ENCODE results near the gene BMP4.
"Not testable (repeated sequence)": the region's sequence is repeated elsewhere in the genome, so short reads cannot be mapped to it uniquely, and the experiment has no call there.

Gene BMP4

DNA sequence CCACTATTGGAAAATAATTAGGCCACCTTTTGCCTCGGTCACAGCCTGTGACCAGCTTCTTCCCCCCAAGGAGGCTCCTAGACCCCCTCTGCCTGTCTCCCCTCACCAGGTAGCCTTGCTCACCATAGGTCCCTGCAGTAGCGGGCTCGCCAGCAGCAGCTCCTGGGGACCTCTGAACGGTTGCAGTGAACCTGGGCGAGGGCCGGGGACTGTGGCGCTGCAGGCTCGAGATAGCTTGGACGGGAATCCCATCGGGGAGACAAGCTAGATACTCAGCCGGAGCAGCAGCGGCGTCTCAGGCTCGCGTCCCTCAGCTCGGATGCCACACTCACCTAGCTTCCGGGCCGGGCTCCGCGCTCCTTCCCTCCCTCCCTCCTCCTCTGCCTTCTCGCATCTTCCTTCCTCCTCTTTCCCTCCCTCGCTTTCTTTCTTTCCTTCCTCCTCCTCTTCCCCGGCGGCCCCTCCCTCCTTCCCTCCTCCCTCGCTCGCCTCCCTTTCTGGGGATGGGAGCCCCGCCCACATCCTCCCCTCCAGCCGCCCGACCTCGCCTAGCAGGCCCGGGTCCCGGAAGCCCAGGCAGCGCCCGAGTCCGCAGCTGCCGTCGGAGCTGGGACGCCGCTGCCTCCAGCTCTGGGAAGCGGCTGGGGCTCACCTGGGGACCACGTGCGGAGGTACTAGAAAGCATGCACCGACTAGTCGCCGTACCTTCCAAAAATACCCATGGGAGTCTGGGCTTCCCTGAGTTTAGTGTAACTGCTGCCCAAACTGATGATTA lies at the start of gene BMP4:
BMP4 (minus strand) TSS at position 399 of the 775 bp plus-strand sequence. CDS start 4,603 bp downstream, outside the sequence.
- peak; percentile 33 for DNase-seq

DNA sequence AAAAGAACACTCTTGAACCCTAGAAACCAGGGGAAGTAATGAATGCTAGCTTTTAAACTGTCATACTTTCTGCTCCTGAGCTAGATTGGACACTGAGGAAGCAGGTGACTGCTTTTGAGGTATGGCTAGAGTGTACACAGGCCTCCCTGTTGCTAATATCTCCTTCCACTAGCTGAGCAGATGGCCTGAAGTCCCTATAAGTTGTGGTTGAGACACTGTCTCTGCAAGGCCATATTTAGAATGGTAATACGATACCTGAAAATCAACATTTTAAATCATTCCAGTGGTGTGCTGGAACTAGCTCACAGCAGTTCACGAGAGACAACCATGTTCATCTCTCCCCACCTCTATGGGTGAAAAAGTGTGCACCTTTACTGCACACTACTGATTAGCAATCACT lies 46.4 kb upstream of the BMP4 start:
- no peak for DNase-seq

DNA sequence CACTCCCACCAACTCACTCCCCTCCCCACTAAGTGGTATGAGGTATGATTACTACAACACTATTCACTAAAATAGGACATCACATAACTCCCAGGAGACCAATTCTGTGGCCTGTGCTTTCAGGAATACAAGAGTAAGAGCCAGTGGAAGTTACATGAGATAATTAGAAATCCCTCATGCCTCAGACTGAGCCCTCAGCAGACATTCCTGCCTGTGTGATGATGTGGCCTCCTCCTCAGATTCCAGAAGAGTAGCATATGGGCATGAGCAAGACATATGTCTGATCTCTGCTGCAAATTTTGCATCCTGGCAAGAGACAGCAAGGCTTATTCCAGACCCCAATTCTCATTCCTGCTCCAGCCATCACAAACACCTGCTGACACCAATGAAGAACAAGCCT lies 46.0 kb upstream of the BMP4 start:
- DNase-seq = no peak

DNA sequence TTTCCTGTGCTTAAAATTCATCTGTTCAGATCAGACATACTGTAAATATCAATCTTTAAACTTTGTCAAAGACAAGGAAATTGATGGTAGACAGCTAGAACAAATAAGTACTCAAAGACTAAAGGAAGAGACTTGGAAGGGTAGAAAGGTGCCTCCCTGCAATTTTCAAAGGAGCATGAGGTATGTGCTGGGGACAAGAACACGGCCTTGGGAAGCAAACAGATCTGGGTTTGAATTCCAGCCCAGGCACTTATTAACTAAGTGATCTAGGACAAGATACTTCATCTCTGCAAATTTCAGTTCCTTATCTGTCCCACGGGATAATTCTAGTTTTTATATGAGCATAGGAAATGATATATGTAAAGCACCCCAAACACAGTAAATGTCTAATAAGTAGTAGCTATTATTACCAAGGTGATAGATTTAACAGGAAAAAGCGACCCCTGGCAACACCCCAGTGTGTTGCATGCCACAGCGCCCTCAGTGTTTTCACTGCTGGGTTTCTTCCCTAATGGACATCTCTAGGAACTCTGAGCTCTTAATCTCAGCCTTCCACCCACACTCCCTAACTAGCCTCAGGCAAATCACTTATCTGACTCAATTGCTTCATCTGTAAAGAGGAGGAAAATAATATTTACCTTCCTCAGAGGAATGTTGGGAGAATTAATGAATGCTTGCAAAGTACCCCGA lies 44.7 kb upstream of the BMP4 start:
- DNase-seq = no peak

DNA sequence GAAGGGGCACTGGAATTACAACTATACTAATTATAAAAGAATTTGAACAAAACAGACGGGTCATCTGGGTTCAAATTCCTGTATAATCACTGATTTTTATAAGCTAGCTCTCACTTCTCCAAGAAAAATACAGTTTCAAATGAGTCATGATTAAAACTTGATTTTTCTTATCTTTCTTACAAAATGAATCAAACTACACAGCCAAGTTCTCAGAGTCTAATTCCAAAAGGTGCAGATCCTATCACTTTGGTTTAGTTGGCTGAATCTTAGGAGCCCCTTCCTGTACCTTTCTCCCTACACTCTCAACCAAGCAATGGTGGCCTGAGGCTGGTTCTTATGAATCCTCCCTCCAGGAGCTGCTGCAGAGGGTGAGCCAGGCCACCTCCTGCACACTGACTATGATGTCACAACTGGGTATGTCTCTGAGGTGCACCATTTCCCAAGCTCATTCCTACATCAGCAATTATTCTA lies 43.8 kb upstream of the BMP4 start:
- no peak for DNase-seq

DNA sequence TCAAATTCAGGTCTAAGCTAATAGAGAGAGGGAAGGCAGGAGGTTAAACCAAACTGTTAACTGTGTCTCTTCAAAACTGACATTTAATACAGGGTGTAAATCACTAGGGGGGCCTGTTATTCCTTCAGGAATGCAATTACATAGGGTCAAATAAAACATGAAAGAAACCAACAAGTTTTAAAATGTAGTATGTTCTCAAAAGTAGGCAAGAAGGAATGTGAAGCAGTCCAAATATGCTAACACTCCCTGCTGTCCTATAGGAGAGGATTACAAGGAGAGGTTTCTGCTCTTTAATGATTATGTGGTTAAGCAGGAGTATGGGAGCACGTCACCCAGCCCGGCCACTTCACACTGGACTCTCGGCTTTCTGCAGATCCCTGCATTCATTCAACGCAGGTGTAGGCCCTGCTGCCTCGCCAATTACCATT lies 42.5 kb upstream of the BMP4 start:
- DNase-seq = no peak

DNA sequence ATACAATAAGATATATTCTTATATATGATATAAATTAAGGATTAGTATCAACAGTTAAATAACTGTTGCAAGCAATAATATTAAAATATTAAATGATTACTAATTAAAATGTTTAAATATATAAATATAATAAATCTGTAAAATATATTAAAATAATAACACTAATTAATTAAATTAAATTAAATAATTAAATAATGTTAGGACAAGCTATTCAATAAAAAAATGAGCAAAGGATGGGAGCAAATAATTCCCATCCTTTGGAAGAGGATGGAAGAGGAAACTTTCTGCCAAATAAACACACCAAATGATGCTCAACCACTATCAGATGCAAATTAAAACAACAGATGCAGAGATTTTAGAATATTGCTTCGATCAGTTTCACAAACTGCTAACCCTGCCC lies 39.4 kb upstream of the BMP4 start:
- DNase-seq = no peak

DNA sequence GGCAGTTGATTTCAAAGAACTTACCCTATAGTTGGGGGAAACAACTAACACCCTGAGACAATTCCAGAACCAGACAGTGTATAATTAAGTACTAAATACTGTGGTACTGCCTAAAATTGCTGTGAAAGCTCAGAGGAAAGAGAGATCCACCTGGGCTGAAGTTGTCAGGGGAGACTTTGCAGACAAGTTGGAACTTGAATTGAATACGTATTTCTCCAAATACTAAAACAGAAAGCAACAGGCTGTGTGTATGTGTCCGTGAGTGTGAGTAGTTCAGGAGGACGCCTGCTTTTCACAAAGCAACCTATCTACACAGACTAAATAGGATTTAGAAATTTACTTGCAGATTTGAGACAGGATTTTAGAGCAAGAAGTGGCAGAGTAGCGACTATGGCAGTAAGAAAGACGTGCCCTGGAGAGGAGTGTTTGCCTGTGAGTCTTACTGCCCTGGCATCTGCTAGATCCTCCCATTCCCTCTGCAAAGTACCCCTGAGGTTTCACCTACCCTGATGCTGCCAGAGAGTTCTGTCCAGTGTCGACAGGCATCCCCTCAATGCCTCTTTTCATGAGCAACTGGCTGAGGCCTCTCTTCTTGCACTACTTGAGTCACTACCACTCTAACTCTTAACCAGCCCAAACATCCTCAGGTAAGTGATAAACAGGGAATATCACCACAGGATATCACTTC lies 37.4 kb upstream of the BMP4 start:
- no peak for DNase-seq

DNA sequence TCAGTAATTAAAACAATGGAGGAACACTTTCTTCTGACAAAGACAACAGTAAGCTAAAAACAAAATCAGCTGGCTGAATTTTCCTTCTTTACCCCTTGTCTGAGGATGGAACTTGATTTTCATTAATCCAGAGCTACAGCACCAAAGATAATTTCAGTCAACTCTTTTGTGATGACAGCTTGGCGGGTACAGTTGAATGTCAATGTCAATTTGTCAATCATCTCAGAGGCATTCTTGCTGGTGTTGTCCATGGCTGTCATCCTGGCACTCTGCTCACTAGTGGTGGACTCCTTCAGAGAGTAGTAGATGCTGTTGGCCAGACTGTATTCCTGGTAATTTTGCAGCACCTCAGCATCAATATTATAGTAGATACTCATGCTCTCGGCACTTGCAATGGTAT lies 34.4 kb upstream of the BMP4 start:
- DNase-seq = no peak

DNA sequence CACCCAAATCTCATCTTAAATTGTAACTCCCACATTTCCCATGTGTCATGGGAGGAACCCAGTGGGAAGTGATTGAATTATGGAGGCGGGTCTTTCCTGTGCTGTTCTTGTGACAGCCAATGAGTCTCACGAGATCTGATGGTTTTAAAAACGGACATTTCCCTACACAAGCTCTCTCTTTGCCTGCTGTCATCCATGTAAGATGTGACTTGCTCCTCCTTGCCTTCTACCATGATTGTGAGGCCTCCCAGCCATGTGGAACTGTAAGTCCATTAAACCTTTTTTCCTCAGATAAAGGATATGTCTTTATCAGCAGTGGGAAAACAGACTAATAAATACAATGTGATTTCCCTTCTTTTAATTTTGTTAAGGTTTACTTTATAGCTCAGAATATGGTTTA lies 30.1 kb upstream of the BMP4 start:
- DNase-seq = not testable (repeated sequence)

DNA sequence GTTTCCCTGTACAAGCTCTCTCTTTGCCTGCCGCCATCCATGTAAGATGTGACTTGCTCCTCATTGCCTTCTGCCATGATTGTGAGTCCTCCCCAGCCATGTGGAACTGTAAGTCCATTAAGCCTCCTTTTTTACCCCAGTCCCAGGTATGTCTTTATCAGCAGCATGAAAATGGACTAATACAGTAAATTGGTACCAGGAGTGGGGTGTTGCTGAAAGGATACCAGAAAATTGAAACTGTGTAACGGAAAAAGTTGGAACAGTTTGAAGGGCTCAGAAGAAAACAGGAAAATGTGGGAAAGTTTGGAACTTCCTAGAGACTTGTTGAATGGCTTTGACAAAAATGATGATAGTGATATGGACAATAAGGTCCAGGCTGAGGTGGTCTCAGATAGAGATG lies 28.3 kb upstream of the BMP4 start:
- not testable (repeated sequence) for DNase-seq

DNA sequence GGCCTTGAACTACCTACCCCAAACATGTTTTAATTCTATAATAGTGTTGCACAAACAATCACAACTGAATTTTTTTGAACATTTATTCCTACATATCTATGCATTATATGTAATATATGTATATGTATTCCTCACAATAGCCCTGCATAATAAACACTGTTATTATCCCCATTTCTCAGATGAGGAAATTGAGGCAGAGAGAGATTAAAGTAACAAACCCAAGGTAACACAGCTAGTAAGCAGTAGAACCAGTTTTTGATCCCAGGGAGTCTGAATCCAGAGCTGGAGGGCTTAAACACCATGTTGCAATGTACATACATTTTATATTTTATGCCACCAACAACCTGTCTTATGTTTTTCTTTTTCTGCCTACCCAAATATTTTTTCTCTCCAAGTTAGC lies 26.5 kb upstream of the BMP4 start:
- DNase-seq = no peak

DNA sequence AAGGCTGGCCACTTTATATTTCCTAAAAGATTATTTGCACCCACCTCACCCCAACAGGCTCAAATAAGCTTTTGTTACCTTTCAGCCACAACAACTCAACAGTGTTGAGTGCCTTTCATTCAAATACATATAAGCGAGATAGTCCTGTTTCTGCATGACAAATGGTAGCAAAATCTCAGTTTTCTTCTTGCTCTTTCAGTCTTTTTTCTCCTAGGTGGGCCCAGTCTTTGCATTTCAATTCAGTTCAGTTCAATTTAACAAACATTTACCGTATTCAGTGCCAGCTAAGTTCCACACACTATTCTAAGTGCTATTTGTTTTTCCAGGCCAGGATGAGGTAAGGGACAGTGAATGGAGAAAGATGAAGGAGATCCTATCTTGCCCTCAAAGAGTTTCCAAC lies 25.9 kb upstream of the BMP4 start:
- no peak for DNase-seq

DNA sequence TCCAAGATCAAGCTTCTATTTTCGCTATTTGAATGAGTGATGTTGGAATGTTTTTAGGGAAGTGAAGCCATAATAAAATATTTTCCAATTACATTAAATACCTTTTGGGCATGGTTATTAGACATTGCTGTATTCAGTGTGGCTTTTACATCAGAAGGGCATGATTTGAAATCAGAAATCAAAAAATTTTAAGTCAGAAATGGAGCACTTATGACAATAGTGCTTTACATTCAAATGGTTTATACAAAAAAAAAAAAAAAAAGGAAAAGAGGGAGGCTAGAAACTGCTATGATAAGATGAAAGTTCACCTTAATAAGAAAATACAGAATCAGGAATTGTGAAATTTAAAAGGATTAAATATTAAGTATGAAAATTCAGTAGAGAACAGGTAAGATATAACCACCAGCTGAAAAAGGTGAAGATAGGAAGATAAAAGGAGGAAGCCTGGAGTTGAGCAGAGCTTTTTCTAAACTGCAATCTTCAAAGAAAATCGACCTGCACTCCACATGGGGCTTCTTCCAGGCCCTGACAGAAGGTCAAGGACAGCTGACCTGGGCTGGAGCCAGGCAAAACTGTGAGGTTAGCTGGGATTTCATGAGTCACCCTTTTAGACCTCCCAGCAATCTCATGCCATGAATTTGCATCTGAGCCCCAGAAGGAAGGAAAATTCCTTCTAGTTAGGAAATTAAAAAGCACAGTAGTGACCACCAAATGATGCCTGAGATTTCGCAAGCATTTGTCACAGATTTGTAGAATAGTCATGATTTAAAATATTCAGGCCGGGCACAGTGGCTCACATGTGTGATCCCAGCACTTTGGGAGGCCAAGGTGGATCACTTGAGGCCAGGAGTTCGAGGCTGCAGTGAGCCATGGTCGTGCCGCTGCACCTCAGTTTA lies 23.4 kb upstream of the BMP4 start:
- DNase-seq = no peak

DNA sequence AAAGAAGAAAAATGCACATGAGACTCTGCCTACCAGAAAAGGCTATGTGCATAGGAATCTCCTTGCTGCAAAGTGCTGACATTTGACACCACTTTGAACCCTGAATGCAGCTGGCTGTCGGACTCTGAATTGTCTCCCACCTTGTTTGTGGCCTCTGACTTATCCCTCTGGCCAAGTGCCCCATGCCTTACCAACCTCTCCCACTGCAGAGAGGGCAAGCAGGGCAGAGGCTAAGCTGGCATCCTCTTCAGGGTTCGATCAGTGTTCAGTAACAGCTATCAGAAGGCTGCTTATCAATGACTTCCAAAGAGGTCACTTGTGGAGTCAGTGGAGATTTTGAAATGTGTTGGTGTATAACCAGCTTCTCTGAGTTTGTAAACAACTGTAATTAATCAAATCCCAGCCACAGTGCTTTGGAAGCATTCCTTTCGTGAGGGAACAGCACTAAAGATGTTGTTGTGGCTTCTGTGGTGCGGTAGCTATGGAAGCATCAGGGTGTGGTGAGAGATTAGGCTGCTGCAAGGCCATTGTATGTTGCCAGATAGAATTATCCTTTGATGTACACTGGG lies 22.6 kb upstream of the BMP4 start:
- DNase-seq = no peak

DNA sequence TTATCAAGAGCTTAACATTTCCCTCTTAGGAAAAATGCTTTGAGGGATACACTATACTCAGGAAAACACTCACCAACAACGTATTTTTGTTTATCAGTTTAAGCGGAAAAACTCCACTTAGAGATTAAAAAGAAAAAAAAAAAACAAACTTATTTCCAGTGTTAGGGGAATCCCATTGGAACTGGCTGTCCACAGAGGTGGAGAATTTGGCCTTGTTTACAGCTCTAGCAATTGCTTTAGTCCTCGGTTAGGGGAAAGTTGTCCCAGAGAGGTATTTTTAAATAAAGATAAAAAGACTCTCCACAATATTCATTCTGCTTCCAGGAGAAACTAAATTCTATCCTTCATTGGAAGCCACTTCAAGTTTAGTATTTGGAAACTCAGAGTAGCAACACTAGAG lies 21.6 kb upstream of the BMP4 start:
- no peak for DNase-seq

DNA sequence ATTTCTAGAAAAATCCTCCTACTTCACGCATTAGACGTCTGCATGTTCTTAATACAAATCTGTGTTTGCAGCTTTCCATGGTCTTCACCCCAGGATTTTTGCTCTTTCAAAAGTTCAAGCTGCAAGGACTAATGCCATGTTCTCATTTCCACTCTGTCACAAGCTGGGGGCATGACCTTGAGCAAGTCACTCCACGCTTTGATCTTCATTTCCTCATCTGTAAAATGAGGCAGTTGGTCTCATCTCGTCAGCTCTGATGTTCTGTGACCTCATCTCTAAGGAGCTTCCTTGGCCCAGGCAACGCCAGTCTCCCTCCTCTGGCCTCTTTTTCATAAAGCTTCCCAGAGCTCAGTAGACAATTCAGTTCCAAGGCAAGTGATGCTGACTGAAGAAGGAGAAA lies 18.8 kb upstream of the BMP4 start:
- DNase-seq = no peak

DNA sequence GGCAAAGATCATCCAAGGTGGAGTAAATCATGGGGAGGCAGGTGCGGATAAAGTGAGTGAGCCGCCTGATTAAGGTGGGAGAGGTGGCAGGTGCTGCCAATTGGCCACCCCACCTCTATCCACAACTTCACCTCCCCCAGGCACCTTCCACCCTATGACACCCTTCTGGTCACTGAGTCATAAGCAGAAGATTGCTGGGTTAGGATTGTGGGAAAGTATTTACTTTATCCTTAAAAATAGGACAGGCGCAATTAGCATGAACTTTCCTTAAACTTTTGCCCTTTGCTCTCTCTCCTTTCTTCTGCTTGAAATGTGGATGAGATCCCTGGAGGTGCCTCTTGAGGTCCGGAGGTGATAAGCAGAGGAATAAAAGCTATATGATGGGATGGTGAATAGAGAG lies 14.9 kb upstream of the BMP4 start:
- no peak for DNase-seq

DNA sequence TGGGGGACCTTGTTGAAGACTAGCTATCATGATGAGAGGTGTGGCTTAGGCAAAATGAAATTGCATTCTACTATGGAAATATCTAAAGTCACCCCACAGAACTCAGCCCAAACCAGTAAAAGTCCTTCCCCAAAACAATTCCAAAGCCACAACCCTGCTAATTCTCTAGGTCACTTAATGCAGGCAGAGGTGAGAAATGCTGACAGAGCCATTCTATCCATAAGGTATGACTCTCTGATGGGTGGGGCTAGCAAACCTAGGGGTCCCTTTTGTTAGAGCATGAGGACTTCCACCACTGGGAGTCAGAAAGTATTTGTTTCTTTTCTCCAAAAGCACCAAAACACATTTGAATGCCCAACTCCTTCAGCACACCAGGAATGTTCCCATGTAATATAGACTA lies 12.7 kb upstream of the BMP4 start:
- no peak for DNase-seq

DNA sequence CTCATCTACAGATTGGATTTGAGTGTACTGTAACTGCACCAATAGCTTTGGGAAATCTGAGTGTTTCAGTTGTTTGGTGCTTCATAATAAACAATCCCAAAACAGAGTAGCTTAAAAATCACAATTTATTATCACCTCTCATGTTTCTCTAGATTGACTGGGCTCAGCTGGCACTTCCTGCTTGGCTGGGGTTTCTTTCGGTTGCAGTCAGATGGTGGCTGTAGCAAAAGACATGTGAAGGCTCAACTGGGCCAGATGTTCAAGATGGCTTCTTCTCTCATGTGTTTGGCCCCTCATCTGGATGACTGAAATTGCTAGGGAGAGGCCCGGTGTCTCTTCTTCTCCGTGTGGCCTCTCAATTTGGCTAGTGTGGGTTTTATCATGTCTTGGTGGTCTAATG lies 12.1 kb upstream of the BMP4 start:
- no peak for DNase-seq

DNA sequence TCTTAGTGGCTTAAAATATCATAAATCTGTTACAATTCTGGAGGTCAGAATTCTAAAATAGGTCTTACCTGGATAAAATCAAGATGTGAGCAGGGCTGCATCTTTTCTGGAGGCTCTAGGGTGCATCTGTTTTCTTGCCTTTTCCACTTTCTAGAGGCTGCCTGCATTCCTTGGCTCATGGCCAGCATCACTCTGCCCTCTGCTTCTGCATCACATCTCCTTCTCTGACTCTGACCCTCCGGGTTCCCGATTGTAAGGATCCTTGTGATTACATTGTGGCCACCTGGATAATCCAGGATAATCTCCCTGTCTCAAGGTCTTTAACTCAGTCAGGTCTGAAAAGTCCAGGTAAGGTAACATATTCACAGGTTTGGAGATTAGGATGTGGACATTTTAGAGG lies 11.0 kb upstream of the BMP4 start:
- DNase-seq = no peak

DNA sequence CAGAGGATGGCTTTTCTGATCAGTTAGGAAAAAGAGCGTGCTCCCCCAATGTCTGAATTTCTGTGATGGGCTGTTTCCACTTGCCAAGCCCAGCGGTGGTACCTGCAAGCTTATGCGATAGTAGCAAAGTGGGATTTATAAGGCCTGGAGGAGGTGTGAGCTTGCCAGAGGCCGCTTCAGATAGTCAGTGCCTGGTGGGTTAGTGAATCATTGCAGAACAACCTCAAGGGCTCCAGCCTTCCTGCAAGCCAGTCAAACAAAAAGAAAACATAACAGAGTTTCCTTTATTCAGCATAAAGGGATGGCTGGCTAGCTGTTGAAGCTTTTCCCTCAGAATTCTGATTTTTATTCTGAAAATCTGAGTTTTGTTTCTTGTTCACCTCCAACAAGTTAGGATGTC lies 7.6 kb upstream of the BMP4 start:
- no peak for DNase-seq
